ENCODE data around the gene TMEM191C.

GRCh38 chr22:21450320-21450831 lies 16.8 kb upstream of the TMEM191C start:
- TF ChIP-seq ZNF274 (IDR thresholded peaks at IDR 0.05; ENCODE audit: low read depth, low read length) (no peak), YY1 (IDR thresholded peaks at IDR 0.05; ENCODE audit: insufficient read depth, insufficient read length) (no peak)
